Loucy (cell line): ENCODE measurements around the gene ZKSCAN4.

Experiments used
- H2AFZ ChIP-seq: fragments of 200-600 bp; sonication (generic); 2 replicates; pipeline ENCODE4 v1.6.0; 2016; ENCODE audit warnings: antibody characterized with exemption, mild to moderate bottlenecking, low read length, moderate library complexity
- H3F3A ChIP-seq: fragments of 200-600 bp; 2 replicates; pipeline ENCODE4 v1.6.0; 2016; ENCODE audit warnings: antibody characterized with exemption, low read depth, mild to moderate bottlenecking
- H3K27me3 ChIP-seq: fragments of 200-600 bp; sonication (generic); 2 replicates; pipeline ENCODE4 v1.6.1; 2014; ENCODE audit warnings: low read length, mild to moderate bottlenecking; ENCODE audit not compliant: insufficient read depth, poor library complexity, severe bottlenecking
- H3K36me3 ChIP-seq: fragments of 200-600 bp; sonication (generic); 2 replicates; pipeline ENCODE4 v1.6.1; 2016; ENCODE audit warnings: low read length; ENCODE audit not compliant: insufficient read depth
- H3K4me1 ChIP-seq: fragments of 200-600 bp; sonication (generic); 2 replicates; pipeline ENCODE4 v1.5.1; 2014; ENCODE audit warnings: low read length, mild to moderate bottlenecking; ENCODE audit not compliant: insufficient read depth, poor library complexity, severe bottlenecking
- H3K4me2 ChIP-seq: fragments of 200-600 bp; sonication (generic); 2 replicates; pipeline ENCODE4 v1.6.0; 2014; ENCODE audit warnings: antibody characterized with exemption, low read length, low read depth, mild to moderate bottlenecking; ENCODE audit not compliant: poor library complexity, severe bottlenecking
- H3K4me3 ChIP-seq: fragments of 200-600 bp; sonication (generic); 2 replicates; pipeline ENCODE4 v1.5.1; 2014; ENCODE audit warnings: low read length, mild to moderate bottlenecking, mixed read lengths; ENCODE audit not compliant: poor library complexity, severe bottlenecking
- H3K79me2 ChIP-seq: fragments of 200-600 bp; sonication (generic); 2 replicates; pipeline ENCODE4 v1.6.1; 2014; ENCODE audit warnings: low read length; ENCODE audit not compliant: insufficient read depth
- H3K9ac ChIP-seq: fragments of 200-600 bp; sonication (generic); 2 replicates; pipeline ENCODE4 v1.6.0; 2014; ENCODE audit warnings: mild to moderate bottlenecking, low read depth, low read length, moderate library complexity; ENCODE audit not compliant: poor library complexity, severe bottlenecking
- H3K9me2 ChIP-seq: fragments of 200-600 bp; sonication (generic); replicated peaks from 2 replicates; pipeline ENCODE4 v1.6.1; 2016; ENCODE audit warnings: low read depth, low read length, mixed read lengths
- H3K9me3 ChIP-seq: fragments of 200-600 bp; sonication (generic); 2 replicates; pipeline ENCODE4 v1.6.1; 2014; ENCODE audit warnings: mild to moderate bottlenecking, antibody characterized with exemption, low read length, low read depth; ENCODE audit not compliant: insufficient read depth
- H4K20me1 ChIP-seq: fragments of 200-600 bp; sonication (generic); 2 replicates; pipeline ENCODE4 v1.6.0; 2014; ENCODE audit warnings: antibody characterized with exemption, low read length, mild to moderate bottlenecking; ENCODE audit not compliant: insufficient read depth, poor library complexity, severe bottlenecking
- CTCF ChIP-seq: fragments of 200-600 bp; sonication (generic); conservative IDR thresholded peaks from 2 replicates; pipeline ENCODE4 v1.5.1; 2014; ENCODE audit warnings: mild to moderate bottlenecking, antibody characterized with exemption, low read length
- EZH2phosphoT487 ChIP-seq: fragments of 200-600 bp; IDR thresholded peaks from 2 replicates; pipeline ENCODE4 v1.6.1; 2018; ENCODE audit warnings: antibody characterized with exemption, mild to moderate bottlenecking, moderate library complexity, borderline replicate concordance

ZKSCAN4 gene

GRCh38 chr6:28245206-28245941, 6.7 kb downstream of the ZKSCAN4 start:
- Histone ChIP-seq H4K20me1 (no peaks in the 10 kb centered on the region), H3K9ac (no peak overlapping the region), H3K9me3 (no peaks in the 10 kb centered on the region), H3K4me1 (peaks cover 5% of the 10 kb centered on the region), H3K9me2 (no peaks in the 10 kb centered on the region), H3F3A (no peaks in the 10 kb centered on the region), H3K4me3 (no peak overlapping the region), H3K27me3 (no peaks in the 10 kb centered on the region), H3K4me2 (no peak overlapping the region), H3K36me3 (peaks cover 20% of the 10 kb centered on the region; the same call in 1 of the 2 replicates), H2AFZ (no peak overlapping the region), H3K79me2 (peaks cover 11% of the 10 kb centered on the region)
- TF ChIP-seq EZH2phosphoT487 (no peak), CTCF (no peak)

- H4K20me1 ChIP-seq, result no peaks in the 10 kb centered on the region
- no peak overlapping the region for H3K9ac ChIP-seq
- no peaks in the 10 kb centered on the region for H3F3A ChIP-seq
- no peaks in the 10 kb centered on the region for H3K79me2 ChIP-seq
- H3K9me3 ChIP-seq, result no peaks in the 10 kb centered on the region
- peaks cover 20% of the 10 kb centered on the region; the same call in 1 of the 2 replicates for H3K36me3 ChIP-seq
- H3K27me3 ChIP-seq, result no peaks in the 10 kb centered on the region
- no peak overlapping the region for H2AFZ ChIP-seq
- H3K4me1 ChIP-seq, result peaks cover 2% of the 10 kb centered on the region
- no peaks in the 10 kb centered on the region for H3K9me2 ChIP-seq
- H3K4me3 ChIP-seq, result no peak overlapping the region
- H3K4me2 ChIP-seq, result no peak overlapping the region
- TF ChIP-seq CTCF (no peak), EZH2phosphoT487 (no peak)
Measured at GRCh38 chr6:28243946-28244345, 8.1 kb downstream of the ZKSCAN4 start.

- TF ChIP-seq EZH2phosphoT487, result no peak
- TF ChIP-seq CTCF, result no peak
- H3K4me2 ChIP-seq, result no peak overlapping the region
Measured at GRCh38 chr6:28240471-28240870, 11.6 kb downstream of the ZKSCAN4 start.

More at GRCh38 chr6:28240471-28240870, 11.6 kb downstream of the ZKSCAN4 start:
- Histone ChIP-seq H3F3A (no peaks in the 10 kb centered on the region), H4K20me1 (no peaks in the 10 kb centered on the region), H3K9ac (no peak overlapping the region), H3K4me1 (no peaks in the 10 kb centered on the region), H2AFZ (no peak overlapping the region), H3K9me2 (no peaks in the 10 kb centered on the region), H3K27me3 (no peaks in the 10 kb centered on the region), H3K9me3 (no peaks in the 10 kb centered on the region), H3K79me2 (no peaks in the 10 kb centered on the region), H3K4me3 (no peak overlapping the region), H3K36me3 (peaks cover 5% of the 10 kb centered on the region; the same call in 1 of the 2 replicates)
